ENCODE data around the gene PODXL. TPM values are rescaled to one million over a fixed set of nuclear protein-coding genes. Genes with fewer than 3 reads are reported as not detected.

Gene PODXL
- total RNA-seq, 1 experiment from 2014 or later: 37.5 TPM

GRCh38 chr7:131503639-131504038 lies 52.8 kb downstream of the PODXL start:
- intact Hi-C loops (cut with micrococcal nuclease): no loop called here
- ChIA-PET POLR2A (no interaction called here), CTCF (no interaction called here), RAD21 (ENCODE audit: low non-redundant PET in 1 of 2, low total read pairs in 2 of 2, uncharacterized antibody in 2 of 2, unreplicated experiment in 2 of 2) (no interaction called here)
- BruUV-seq (replicated peaks): no TSS peak
- DNase-seq (ENCODE audit: low read depth, low spot score) (no peak), ATAC-seq (no peak)
- Histone ChIP-seq H3K27ac (ENCODE audit: low read depth, low read length) (no peak overlapping the region), H3K9ac (ENCODE audit: low read length) (no peak overlapping the region), H3K9me2 (ENCODE audit: insufficient read depth) (no peaks in the 10 kb centered on the region), H3K4me1 (ENCODE audit: control insufficient read depth in 1 of 2, insufficient read depth in 2 of 2, low read length in 2 of 2) (peaks cover 0 to 5% of the 10 kb centered on the region in 2 experiments; a peak in 1 of 4 replicates), H3K4me3 (replicated peaks in 1 of 2; ENCODE audit: low read depth in 1 of 2, low read length in 2 of 2) (no peak overlapping the region), H3K9me3 (ENCODE audit: control insufficient read depth in 1 of 2, insufficient read depth in 1 of 2, low read depth in 1 of 2, low read length in 2 of 2) (no peaks in the 10 kb centered on the region), H3K4me2 (ENCODE audit: low read length) (no peak overlapping the region), H2AFZ (ENCODE audit: low read depth, low read length, poor library complexity, severe bottlenecking) (no peak overlapping the region), H3K27me3 (ENCODE audit: insufficient read depth, low read length) (no peaks in the 10 kb centered on the region), H3K79me2 (ENCODE audit: insufficient read depth, low read length) (no peaks in the 10 kb centered on the region), H4K20me1 (ENCODE audit: insufficient read depth) (no peaks in the 10 kb centered on the region), H3K36me3 (ENCODE audit: control insufficient read depth in 1 of 2, insufficient read depth in 2 of 2, low read length in 2 of 2) (peaks cover 3% of the 10 kb centered on the region in 2 experiments; a peak in 2 of 4 replicates)
- TF ChIP-seq POLR2AphosphoS5 (IDR thresholded peaks at IDR 0.05; ENCODE audit: low read depth, low read length) (0 out of 2 replicates have a peak, but pooled peaks have one; percentile 11), TCF7L2 (IDR thresholded peaks at IDR 0.05; ENCODE audit: borderline replicate concordance, extremely low read depth, insufficient read depth, insufficient read length) (no peak)

DNA sequence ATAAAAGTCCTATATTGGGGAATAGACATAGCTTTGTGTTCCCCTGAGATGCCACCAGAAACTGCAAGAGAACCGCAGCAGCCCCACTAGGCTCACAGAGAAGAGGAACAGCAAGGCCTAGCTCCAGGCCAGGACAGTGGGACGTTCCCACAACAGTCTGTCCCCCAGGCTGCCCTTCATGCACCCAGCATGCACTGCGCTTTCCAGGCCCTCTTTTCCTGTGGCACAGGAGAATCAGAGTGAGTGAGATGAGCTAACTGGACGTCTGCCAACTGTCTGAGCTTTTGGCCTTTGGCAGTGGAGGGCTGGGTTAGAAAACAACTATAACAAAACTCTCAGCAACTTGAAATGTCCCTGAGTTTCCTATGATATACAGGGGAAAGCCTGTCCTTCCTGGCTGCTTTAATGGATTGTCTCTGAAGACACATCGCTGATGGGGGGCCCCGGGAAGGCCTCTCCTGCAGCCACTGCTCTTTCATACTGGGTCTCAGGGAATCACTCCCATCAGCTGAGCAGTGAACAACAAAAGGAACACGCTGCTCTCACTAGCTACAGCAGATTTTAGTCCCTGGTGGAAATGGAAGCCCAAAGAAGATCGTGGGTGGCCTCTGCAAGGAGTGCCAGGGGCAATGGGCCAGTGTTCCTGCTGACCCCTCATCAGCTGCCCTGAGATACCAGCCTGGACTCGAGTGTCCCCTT lies 53.5 kb downstream of the PODXL start:
- BruUV-seq (replicated peaks): no TSS peak
- ChIA-PET POLR2A (no interaction called here), CTCF (no interaction called here), RAD21 (ENCODE audit: low non-redundant PET in 1 of 2, low total read pairs in 2 of 2, uncharacterized antibody in 2 of 2, unreplicated experiment in 2 of 2) (no interaction called here)
- ATAC-seq: no peak
- H3K9ac ChIP-seq (ENCODE audit: low read length): no peak overlapping the region
- no peaks in the 10 kb centered on the region for H3K9me2 ChIP-seq (ENCODE audit: insufficient read depth)
- TF ChIP-seq SIN3A (IDR thresholded peaks at IDR 0.05; ENCODE audit: low read depth): no peak
- peaks cover 0 to under 1% of the 10 kb centered on the region in 2 experiments; a peak in 1 of 4 replicates for H3K4me1 ChIP-seq (ENCODE audit: control insufficient read depth in 1 of 2, insufficient read depth in 2 of 2, low read length in 2 of 2)
- no peak for DNase-seq (ENCODE audit: low read depth, low spot score)
- no peak overlapping the region for H3K4me3 ChIP-seq (replicated peaks in 1 of 2; ENCODE audit: low read depth in 1 of 2, low read length in 2 of 2)
- no peaks in the 10 kb centered on the region for H4K20me1 ChIP-seq (ENCODE audit: insufficient read depth)
- H3K79me2 ChIP-seq (ENCODE audit: insufficient read depth, low read length): no peaks in the 10 kb centered on the region
- H3K4me2 ChIP-seq (ENCODE audit: low read length): no peak overlapping the region
- H3K27ac ChIP-seq (ENCODE audit: low read depth, low read length): no peak overlapping the region
- no peaks in the 10 kb centered on the region for H3K9me3 ChIP-seq (ENCODE audit: control insufficient read depth in 1 of 2, insufficient read depth in 1 of 2, low read depth in 1 of 2, low read length in 2 of 2)
- no peak overlapping the region for H2AFZ ChIP-seq (ENCODE audit: low read depth, low read length, poor library complexity, severe bottlenecking)
- H3K27me3 ChIP-seq (ENCODE audit: insufficient read depth, low read length): no peaks in the 10 kb centered on the region
- intact Hi-C loops (cut with micrococcal nuclease): no loop called here
- peaks cover 3% of the 10 kb centered on the region in 2 experiments; a peak in 2 of 4 replicates for H3K36me3 ChIP-seq (ENCODE audit: control insufficient read depth in 1 of 2, insufficient read depth in 2 of 2, low read length in 2 of 2)

Measured in HCT116 (cell line).